ENCODE data around the gene EDN3.
"Not testable (repeated sequence)": the region's sequence is repeated elsewhere in the genome, so short reads cannot be mapped to it uniquely, and the experiment has no call there.

The EDN3 gene

DNA sequence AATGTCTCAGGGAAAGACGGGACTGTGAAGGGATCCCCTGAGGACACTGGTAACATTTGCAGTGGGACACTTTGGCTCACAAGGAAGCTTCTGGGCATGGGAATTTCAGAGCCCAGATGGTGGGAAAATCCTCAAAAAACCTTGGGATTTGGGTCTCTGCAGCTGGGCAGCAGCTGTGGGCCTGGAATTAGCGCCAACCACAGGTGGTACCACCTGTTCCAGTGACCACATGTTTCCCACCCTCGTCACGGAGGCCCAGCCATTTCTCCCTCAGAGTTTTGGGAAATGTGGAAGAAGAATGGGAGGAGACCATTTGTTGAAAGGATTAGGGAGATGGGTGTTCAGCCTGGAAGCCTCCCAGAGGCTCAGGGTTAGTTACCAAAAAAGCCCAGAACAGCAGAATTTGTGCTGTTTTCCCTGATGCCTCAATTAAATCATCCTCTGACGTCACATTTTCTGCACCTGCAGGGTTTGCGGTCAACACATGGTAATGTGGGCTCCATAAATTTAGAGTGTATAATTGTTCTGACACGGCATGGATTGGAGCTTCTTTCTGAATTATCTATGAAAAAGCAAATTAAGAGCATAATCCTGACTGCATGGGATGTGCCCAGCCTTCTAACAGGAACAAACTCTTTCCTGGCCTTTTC lies 34.4 kb downstream of the EDN3 start:
- H3K4me3 ChIP-seq (ENCODE audit: low read length), result no peak overlapping the region
- DNase-seq (ENCODE audit: low read depth), result no peak
- TF ChIP-seq, protein P1, sequence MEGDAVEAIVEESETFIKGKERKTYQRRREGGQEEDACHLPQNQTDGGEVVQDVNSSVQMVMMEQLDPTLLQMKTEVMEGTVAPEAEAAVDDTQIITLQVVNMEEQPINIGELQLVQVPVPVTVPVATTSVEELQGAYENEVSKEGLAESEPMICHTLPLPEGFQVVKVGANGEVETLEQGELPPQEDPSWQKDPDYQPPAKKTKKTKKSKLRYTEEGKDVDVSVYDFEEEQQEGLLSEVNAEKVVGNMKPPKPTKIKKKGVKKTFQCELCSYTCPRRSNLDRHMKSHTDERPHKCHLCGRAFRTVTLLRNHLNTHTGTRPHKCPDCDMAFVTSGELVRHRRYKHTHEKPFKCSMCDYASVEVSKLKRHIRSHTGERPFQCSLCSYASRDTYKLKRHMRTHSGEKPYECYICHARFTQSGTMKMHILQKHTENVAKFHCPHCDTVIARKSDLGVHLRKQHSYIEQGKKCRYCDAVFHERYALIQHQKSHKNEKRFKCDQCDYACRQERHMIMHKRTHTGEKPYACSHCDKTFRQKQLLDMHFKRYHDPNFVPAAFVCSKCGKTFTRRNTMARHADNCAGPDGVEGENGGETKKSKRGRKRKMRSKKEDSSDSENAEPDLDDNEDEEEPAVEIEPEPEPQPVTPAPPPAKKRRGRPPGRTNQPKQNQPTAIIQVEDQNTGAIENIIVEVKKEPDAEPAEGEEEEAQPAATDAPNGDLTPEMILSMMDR (conservative IDR thresholded peaks at IDR 0.05; ENCODE audit: low read length), result no peak

DNA sequence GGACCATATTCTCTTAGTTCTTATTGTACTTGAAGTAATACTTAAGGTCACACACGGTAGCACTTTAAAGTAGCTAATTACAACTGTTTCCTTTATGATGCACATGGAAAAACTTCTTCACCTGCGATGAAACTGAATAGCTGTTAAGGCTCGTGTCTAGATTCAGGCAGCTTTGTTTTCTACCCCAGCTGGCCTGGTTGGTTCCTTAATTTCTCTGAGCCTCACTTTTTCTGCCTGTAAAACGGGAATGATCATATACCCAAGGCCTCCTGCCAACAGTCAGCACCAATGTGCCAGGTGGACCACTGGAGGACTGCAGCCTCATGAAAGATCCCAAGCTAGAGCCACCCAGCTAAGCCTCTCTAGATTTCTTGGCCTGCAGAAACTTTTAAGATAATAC lies 35.0 kb downstream of the EDN3 start:
- DNase-seq (ENCODE audit: low read depth), result no peak
- TF ChIP-seq, protein P1 (conservative IDR thresholded peaks at IDR 0.05; ENCODE audit: low read length), result no peak
- H3K4me3 ChIP-seq (ENCODE audit: low read length), result no peak overlapping the region

DNA sequence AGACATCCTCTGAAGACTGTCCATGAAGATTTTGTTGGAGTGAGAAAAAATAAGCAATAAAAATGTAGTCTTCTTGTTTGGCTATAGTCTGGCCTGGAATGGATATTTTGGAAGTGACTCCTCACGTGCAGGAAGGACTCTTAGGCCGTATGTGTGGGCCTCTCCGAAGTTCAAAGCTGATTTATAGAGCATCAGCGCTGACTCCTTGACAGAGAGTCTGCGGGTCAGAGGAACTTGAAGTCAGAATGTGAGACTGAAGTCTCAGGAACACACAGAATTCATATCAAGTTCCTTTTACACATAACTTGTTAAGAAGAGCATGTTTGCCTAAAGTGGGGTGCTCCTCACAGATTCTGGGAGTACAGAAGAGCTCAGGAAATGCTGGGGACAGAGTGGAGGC lies 36.1 kb downstream of the EDN3 start:
- no peak overlapping the region for H3K4me3 ChIP-seq (ENCODE audit: low read length)
- no peak for DNase-seq (ENCODE audit: low read depth)
- TF ChIP-seq, protein P1 (conservative IDR thresholded peaks at IDR 0.05; ENCODE audit: low read length), result no peak

DNA sequence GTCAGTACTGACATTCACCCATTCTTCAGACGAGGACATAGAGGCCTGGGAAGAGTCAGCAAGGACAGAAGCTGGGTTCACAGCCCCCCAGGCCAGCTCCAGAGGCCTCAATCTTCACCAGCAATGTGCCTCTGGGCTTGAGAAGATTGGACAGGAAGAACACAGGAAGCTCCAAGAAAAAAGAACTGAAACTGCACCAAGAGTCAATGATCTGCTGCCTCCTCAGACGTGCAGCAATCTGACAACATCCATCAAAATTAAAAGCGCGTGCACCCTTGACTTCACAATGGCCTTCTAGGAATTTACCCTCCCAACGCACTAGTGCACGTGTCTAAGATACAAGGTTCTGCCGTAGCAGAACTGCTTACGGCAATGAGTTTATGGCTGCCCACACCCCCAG lies 38.0 kb downstream of the EDN3 start:
- not testable (repeated sequence) for H3K4me3 ChIP-seq (ENCODE audit: low read length); DNase-seq (ENCODE audit: low read depth)

DNA sequence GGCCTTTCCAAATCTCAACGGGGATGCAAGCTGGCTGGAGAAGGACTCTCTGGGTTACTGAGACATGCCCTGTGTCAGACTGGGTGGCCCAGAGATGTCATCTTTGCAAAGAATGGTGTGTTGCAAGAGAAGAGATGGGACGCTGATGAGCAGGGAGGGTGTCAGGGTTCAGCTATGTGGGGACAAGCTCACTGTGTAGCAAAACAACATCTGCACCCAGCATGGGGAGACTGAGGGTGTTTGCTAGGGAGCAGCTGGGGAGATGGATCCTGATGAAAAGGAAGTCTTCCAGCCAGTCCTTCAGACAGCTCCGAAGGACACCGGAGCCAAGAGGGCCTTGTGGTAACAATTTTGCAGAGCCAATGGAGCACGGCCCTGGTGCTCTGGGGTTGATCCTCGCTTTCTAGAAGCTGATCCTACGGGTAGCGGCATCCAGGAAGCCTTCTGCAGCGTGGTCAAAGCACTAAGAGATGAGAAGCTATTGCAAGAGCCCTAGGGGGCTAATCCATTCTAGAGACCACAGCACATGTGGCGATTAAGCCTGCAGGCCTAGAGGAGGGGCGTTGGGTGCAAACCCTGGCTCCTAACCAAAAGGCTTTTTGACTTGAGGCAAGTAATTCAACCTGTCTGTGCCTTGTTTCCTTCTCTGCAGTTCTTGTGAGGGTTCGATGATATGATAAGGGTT lies 39.9 kb downstream of the EDN3 start:
- DNase-seq (ENCODE audit: low read depth), result no peak
- H3K4me3 ChIP-seq (ENCODE audit: low read length), result no peak overlapping the region
- TF ChIP-seq, protein P1 (conservative IDR thresholded peaks at IDR 0.05; ENCODE audit: low read length), result no peak

DNA sequence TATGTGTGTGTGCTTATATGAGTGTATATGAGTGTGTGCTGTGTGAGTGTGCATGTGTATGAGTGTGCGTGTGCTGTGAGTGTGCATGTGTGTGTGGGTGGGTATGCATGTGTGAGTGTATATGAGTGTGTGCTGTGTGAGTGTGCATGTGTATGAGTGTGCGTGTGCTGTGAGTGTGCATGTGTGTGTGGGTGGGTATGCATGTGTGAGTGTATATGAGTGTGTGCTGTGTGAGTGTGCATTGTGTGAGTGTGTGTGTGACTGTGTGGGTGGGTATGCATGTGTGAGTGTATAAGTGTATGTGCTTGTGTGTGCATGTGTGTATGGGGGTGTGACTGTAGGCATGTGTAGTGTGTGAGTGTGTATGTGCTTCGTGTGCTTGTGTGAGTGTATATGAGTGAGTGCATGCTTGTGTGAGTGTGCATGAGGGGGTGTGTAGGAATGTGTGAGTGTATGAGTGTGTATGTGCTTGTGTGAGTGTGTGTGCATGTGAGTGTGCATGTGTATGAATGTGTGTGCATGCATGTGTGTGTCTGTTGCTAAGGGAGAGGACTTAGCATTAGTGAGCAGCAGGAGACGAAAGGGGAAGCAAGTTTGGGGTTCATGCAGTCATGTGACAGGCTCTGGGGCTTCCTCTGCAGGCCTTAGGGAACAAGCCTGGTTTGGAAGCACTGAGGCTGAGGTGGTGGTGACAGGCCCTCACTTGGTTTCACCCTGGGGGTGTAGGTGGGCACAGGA lies 41.0 kb downstream of the EDN3 start:
- DNase-seq (ENCODE audit: low read depth); H3K4me3 ChIP-seq (ENCODE audit: low read length): not testable (repeated sequence)

DNA sequence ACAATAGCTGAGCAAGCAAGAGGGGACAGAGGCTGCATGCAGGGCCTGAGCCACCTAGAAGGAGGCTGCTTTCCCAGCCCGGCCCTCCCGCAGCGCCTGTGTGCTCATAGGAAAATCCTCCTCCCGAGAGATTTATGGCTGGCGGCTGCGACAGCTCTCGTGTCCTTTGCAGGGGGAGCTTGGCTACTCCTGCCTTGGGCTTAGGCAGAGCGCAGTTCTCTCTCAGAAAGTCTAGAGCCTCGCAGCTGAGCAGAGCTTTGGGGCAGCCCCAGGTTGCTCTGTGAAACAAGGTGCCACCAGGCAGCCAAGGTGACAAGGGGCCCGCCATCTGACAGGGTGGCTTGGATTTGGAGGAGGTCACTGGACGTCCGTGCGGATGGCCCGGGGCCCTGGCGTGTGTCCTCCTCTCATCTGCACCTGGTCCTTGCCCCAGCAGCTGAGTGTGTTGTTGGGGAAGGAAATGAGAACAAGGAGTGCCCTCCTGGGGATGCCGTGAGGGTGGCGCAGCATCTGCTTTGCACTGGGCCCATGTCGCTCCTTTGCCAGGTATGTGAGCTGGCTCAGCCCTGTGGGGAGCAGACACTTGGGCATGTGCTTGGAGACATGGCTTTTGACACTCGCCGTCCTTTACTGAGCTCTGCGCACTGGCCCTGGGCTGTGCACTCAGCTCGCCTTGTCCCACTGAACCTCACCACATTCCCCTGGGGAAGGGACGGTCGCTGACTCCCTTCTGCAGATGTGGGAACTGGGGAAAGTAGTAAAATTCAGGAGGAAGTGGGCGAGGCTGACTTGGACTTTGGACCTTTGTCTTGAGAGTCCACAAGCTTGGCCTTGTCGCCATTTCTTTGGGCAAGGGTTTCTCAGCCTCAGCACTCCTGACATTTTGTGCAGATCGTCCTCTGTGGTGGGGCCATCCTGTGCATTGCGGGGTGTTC lies 41.9 kb downstream of the EDN3 start:
- DNase-seq (ENCODE audit: low read depth), result no peak
- no peak overlapping the region for H3K4me3 ChIP-seq (ENCODE audit: low read length)

More for the DNA sequence above, 41.9 kb downstream of the EDN3 start:
- TF ChIP-seq, protein P1 (conservative IDR thresholded peaks at IDR 0.05; ENCODE audit: low read length), result no peak

Measured in AG10803 (cell line).